NCI-H1048 (cell line): ENCODE data around the gene KLHL8.
"Not testable (repeated sequence)": the region's sequence is repeated elsewhere in the genome, so short reads cannot be mapped to it uniquely, and the experiment has no call there.

ENCODE experiments used
- DNase-seq: peaks from one replicate; lab custom pipeline; 2025; lab: John Stamatoyannopoulos, UW

KLHL8 gene

DNA sequence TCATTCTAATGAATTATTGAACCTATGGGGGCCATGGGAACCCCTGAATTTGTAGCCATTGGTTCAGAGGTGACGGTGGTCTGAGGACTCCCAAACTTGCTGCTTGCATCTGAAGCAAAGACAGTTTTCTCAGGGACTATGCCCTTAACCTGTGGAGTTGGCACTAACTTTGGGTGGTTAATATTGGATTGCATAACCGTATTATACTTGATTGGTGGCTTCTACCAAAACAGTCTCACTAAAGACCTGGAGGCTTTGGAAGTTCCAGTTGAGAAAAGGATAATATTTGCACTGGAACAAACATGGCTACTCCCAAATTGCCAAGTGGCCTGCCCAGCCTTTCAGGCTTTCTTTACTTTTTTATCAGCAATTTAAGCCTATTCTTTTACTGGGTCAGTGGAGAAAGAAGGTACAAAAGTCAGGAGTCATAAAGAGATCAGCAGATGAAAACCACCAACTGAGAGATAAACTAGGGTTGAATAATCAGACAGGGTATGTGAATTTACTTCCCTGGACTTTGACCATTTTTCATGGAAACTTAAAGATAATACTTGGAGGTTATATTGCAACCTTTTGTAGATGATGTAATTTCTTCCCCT is 7.9 kb upstream of the KLHL8 start:
- no peak for DNase-seq

DNA sequence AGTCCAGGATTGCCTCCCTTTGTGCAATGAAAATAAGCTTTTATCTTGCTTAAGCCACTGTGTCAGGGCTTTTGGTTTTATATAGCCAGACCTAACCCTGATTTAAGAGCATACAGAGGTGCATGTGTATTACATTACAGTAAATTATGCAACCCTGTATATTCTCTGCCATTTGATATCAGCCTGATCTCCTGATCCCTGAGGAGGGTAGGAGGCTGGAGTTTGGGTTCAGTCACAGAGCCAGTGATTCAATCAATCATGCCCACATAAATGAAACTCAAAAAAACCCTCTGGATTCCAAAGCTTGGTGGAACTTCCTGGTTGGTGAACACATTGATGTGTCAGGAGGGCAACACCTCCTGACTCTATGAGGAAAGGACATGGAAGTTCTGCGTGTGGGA is 7.3 kb upstream of the KLHL8 start:
- DNase-seq = no peak

DNA sequence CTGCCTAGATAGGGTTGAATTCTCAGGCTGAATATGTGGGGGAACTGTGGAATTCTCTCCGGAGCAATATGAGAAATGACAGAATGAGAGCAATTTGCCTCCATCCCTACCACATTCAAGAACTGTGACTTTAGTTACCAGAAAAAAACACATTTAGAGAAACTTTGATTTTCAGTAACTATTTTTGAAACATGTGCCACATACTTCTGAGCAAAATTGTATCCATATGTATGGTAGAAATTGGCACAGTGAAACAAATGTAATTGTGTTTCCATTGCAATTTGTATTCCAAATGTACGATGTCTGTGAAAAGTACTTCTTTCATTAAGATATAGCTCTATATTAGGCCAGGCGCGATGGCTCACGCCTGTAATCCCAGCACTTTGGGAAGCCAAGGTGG is 5.5 kb upstream of the KLHL8 start:
- no peak for DNase-seq

DNA sequence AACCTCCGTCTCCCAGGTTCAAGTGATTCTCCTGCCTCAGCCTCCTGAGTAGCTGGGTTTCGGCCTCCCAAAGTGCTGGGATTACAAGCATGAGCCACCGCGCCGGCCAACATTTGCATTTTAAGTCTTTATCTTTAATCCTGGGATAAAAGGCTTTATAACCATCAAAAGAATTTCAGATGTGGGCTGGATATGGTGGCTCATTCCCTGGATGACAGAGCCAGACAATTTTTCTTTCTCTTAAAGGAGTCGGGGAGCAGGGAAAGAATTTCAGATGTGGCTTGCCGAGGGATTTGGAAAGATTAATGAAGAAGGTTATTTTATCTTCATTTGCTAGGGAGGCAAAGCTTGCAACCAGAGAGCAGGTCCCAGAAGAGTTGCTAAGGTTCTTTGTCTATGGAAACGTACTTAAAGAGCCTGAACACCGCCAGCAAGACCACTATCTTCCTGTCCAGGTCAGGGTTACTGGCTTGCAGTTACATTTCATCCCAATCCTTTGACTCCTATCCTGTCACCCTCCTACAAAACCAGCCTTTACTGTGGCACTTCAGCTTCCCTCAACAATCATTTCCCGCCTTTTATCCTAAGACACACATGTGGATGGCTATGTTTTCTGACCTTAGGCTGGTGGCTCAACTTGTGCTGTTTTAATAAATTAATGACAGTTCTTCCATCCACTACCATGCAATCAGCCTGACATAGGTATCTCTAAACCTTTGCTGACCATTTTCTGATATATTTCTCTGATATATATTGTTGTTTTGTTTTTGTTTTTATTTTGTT is 3.9 kb upstream of the KLHL8 start:
- DNase-seq = no peak

DNA sequence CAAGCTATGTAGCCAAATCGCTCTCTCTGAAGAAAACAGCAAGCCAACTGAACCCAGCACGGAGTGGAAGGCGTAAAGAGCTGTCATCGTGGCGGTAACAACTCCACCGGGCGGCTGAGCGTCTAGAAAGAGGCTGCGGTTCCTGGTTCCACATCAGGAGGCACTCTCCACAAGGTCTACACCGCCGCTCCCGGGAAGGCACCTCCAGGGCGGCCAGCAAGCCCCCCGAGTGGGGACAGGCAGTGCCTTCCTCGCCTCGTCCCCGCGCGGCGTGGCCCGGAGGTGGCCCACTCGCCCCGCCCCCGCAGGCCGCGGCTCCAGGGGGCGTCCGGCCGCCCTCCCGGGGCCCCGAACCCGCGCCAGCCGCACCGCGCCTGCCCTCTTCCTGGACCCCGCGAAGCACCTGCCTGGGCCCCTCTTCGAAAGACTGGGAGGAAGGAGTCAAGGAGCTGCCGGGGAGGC is 755 bp downstream of the KLHL8 start:
- no peak for DNase-seq

DNA sequence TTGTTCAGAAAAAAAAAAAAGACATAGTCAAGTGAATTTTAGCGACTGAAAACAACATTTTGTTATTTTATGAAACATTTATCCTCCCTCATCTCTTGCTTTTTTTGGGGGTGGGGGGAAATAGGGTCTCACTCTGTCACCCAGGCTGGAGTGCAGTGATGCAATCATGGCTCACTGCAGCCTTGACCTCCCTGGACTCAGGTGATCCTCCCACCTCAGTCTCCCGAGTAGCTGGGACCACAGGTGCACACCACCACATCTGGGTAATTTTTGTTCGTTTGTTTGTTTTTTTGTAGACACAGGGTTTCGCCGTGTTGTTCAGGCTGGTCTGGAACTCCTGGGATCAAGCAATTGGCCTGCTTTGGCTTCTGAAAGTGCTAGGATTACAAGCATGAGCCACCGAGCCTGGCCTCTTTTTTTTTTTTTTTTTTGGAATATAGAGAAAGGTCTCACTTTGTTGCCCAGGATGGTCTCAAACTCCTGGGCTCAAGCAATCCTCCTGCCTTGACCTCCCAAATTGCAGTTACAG is 3.1 kb downstream of the KLHL8 start:
- DNase-seq = not testable (repeated sequence)

DNA sequence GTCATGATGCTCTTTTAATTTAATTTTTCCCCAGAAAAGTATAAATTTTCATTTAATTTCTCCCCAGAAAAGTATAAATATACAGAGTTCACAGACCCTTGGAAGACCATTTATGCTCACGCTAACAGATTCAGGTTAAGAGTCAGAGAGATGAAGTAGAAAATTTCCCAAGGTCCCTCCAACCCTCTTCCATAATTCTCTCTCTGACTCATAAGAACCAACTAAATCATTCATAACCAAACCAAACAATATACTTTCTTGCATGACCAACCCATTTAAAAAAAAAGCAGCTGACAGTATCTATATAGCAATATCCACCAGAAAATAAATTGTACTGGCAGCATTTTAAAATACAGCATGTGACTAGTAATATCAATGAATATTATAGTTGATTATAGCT is 3.9 kb downstream of the KLHL8 start:
- no peak for DNase-seq

DNA sequence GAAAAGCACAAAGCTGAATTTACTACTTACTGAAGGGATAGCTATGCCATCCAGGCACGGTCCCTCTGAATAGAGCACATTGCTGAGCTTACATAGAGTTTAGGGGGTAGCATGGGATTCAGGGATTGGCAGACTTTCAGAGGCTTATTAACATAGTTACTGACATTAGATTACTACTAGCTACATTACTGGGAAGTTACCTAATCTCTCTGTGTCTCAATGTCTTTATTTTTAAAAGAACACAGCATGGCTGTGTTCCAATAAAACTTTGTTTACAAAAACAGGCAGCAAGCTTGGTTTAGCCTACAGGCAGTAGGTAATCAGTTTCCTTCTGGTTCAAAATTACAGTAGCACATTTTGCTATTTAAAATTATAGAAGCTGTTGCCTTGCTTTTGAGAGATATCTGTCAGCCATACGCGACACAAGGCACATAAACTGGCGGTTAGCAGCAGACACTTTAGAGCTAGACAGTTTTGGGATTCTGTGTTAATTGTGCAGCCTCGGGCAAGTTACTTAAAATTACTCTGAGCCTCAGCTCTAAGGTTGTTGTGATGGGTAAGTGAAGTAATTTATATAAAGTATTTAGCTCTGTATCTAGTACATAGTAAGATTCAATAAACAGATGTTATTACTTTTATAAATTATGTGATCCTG is 6.9 kb downstream of the KLHL8 start:
- no peak for DNase-seq

DNA sequence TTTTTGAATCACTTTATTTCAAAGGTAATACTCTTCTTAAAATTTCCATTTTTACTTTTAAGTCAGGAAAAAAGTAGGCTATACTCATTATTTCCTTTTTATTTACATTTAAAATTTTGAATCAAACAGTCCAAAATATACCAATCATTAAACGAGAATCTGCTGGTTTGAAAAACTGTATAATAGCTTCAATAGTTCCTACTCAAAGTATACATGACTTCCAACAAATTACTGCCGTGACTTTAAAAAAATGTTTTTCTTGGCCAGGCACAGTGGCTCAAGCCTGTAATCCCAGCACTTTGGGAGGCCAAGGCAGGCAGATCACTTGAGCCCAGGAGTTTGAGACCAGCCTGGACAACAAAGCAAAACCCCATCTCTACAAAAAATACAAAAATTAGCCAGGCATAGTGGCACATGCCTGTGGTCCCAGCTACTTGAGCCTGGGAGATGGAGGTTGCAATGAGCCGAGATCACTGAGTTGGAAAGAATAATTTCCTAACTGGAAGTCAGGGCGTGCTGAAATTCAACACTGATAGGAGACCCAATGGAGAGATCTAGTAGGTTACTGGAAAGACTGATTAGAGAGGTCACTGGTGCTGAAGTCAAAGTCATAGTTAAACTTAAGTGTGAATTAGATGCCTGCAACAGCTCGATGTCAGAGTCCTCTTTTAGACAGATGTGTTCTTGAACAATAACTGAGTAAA is 9.0 kb downstream of the KLHL8 start:
- DNase-seq = no peak

DNA sequence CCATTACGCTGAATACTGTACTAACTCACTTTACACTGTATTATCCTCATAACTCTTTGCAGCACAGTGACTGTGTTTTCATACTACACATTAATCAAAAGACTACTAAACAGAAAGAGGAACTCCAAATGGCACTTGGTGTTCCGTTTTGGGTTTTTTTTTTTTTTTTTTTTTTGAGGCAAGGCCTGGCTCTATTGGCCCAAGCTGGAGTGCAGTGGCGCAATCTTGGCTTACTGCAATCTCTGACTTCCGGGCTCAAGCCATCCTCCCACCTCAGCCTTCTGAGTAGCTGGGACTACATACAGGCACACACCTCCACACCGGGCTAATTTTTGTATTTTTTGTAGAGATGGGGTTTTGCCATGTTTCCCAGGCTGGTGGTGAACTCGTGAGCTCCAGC is 10.7 kb downstream of the KLHL8 start:
- no peak for DNase-seq

DNA sequence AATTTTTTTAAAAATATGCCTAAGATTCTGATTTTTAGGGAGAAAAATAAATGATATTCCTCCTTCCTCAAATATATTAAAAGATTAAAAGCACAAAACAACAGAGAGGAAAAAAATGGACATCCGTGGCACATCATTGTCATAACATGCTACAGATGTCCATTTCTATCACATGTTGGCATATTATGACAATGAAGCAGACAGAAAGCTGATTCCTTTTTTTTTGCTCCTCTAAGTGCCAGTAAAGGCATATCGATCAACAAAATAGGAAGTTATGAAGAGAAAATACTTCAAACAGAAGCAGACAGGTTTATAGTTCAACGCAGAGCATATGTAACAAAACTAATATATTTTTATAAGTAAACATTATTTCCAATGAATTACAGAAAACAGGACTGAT is 11.2 kb downstream of the KLHL8 start:
- DNase-seq = no peak

DNA sequence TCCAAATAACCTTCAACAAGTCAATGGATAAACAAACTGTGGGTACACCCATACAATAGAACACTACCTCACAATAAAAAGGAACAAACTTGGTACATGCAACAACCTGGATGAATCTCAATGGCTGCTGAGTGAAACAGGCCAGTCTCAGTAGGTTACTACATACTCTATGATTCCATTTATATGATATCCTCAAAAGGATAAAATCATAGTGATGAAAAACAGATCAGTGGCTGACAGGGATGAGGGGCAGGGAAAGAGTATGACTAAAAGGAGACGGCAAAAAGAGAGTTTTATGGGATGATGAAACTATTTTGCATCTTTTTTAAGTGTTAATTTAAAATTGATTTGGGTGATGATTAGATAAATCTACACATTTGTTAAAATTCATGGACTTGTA is 15.9 kb downstream of the KLHL8 start:
- no peak for DNase-seq

DNA sequence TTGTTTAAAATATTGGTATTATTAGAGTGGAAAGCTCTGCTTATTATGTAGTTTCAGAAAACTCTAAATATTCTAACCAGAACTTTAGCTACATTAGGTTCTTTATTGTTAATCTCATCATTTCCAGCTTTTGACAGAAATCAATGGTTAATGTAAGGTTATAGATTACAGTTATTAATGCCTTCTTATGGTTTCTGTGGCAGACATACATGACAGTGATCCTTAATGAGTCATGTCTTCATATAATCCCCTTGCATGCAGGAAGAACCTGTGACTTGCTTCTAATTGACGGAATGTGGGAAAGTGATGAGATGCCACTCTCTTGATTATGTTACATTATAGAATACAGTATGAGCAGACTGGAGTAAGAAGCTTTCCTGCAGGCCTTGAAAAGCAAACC is 23.5 kb downstream of the KLHL8 start:
- DNase-seq = no peak

DNA sequence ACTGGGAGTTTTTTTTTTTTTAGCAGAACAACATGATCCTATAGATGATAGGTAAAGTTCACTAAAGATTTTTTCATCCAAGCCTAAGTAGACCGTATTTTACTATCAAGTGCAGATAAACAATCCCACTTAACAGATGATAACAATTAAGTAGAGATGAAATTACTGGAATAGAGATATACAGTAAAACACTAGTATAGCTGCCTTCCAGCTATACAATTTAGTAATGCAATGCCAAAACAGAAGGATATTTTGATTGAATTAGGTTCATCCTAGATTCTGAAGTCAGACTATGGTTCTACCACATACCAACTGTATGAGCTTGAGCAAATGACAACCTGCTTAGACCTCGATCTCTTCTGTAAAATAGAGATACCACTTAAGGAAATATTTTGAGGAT is 24.3 kb downstream of the KLHL8 start:
- no peak for DNase-seq

DNA sequence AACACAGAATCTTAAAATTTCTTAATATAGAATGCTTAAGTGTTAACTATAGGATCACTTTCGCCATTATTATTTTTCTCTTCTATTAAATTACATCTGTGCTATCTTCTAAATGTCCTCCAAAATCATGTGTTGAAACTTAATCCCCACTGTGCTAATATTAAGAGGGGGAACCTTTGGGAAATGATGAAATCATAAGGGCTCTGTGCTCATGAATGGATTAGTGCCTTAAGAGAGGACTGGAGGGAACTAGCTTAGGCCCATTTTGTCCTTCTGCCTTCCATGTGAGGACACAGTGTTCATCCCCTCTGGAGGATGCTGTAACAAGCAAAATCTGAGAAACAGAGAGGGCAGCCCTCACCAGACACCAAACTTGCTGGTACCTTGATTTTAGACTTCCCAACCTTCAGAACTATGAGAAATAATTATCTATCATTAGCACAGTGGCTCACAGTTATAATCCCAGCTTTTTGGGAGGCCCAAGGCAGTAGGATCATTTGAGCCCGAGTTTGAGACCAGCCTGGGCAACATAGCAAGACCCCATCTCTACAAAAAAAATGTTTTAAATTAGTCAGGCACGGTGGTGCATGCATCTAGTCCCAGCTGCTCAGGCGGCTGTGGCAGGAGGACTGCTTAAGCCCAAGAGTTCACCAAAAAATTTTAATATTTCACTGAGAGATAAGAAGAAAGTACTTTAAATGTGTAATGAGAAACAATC is 26.3 kb downstream of the KLHL8 start:
- no peak for DNase-seq

DNA sequence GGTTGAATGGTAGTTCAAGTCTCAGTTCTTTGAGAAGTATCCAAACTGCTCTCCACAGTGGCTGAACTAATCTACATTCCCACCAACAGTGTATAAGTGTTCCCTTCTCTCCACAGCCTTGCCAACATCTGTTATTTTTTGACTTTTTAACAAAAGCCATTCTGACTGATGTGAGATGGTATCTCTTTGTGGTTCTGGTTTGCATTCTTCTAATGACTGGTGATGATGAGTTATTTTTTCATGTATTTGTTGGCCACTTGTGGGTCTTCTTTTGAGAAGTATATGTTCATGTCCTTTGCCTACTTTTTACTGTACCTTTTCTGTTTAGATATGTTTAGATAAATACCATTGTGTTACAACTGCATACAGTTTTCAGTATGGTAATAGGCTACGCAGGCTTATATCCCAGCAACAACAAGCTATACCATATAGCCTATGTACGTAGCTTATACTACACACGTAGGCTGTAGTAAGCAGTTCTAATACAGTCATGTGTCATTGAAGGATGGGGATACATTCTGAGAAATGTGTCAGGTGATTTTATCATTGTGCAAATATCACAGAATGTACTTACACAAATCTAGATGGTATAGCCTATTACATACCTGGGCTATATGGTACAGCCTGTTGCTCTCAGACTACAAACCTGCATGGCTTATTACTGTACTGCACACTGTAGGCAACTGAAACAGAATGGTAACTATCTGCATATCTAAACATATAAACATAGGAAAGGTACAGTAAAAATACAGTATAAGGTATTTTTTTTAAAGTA is 28.1 kb downstream of the KLHL8 start:
- no peak for DNase-seq

DNA sequence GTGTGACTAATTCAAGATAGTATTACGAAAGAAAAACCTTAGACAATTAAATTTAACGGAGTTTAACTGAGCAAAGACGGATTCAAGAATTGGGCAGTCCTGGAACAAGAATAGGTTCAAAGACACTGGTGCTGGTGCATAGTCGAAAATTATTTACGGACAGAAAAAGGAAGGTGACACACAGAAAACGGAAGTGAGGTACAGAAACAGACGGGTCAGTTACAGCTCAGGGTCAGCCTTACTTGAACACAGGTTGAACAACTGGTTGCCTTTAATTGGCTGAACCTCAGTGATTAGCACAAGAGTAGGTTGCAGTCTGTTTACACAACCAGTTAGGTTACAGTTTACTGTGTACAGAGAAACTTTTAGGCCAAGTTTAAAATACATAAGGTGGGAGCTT is 31.5 kb downstream of the KLHL8 start:
- DNase-seq = no peak

DNA sequence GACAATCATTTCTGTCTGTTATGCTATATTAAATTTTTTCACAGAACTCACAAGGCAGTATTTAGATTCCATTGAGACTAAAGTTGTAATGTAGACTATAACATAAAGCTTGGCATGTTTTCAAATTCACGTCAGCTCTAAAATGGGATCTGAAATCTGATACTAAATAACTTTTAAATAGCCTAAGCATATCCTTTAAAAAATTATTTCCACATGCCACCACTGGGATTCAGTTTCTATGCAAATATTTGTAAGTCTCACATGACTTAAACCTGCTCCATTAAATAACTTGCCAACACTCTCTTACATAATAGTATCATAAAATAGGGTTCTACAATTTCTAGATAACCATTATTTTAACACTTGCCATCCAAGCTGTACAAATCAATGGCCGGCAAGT is 32.4 kb downstream of the KLHL8 start:
- peak; percentile 70 for DNase-seq

DNA sequence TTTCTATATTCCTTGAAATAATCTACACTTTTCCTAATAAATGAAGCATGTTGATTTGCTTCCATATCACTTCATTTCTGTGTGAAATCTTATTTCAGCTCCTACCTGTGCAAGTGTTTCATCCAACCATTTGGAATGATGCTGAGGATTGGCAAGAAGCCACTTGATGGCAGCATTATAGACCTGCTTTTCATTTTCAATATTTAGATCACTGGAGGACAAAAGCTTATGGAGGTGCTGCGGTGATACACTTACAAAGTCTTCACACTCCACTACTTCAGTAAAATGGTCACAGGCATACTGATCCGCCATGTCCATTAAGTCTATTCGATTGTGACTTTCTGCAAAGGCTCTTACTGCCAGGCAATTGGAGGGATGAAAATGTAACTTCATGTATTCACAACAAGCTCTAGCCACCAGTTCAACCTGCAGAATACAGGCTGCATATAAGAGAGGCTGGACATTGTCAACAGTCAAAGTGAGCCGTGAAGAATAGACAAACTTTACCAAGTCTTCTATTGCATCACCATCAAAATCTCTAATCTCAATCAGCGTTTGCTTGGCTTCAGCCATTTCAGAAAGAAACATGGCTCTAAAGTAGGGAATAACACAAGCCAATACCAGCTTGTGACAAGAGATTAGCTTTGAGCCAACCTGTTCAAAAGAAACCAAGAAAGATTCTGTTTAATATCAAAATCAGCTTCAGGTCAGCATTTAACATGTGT is 35.1 kb downstream of the KLHL8 start:
- no peak for DNase-seq

DNA sequence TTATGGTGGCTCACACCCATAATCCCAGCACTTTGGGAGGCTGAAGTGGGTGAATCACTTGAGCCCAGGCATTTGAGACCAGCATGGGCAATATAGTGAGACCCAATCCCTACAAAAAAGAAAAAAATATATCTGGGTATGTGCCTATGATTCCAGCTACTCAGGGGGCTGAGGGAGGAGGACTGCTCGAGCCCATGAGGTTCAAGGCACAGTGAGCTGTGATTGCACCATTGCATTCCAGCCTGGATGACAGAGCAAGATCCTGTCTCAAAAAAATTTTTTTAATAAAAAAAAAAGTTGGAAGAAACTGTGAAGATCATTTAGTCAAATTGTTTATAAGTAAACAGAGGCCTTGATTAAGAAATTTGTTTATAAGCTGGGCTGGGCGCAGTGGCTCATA is 39.7 kb downstream of the KLHL8 start:
- no peak for DNase-seq
